Stomach (tissue), 9 donors: ENCODE results near the gene FAM120A. TPM values are rescaled to one million over a fixed set of nuclear protein-coding genes. Genes with fewer than 3 reads are reported as not detected.

Experiments used
- DNase-seq, 2 donors: peaks; one replicate each; pipeline versions ENCODE4 v3.0.0 to v3.0.0-alpha.2; 2013 to 2019
- H3K27ac ChIP-seq, 5 donors: fragments of 200-600 bp in 4 of 5; sonication (generic) in 4 of 5; one replicate each; pipeline ENCODE4 v1.5.1; 2013 to 2019; ENCODE audit warnings: mild to moderate bottlenecking in 1 of 5, moderate library complexity in 1 of 5
- H3K27me3 ChIP-seq, 3 donors: fragments of 200-600 bp; sonication (generic); one replicate each; pipeline ENCODE4 v1.5.1; 2017 to 2019; ENCODE audit warnings: mixed run types in 1 of 3
- H3K36me3 ChIP-seq, 4 donors: fragments of 200-600 bp; sonication (generic); 1 replicate in 3 of 4; 2 replicates in 1 of 4; pipeline ENCODE4 v1.5.1; 2016 to 2019
- H3K4me1 ChIP-seq, 4 donors: fragments of 200-600 bp; sonication (generic); one replicate each; pipeline ENCODE4 v1.5.1; 2016 to 2019
- H3K4me3 ChIP-seq, 4 donors: fragments of 200-600 bp; sonication (generic) in 3 of 4; one replicate each; pipeline ENCODE4 v1.5.1; 2016 to 2019; ENCODE audit warnings: mild to moderate bottlenecking in 1 of 4
- H3K9me3 ChIP-seq, 4 donors: fragments of 200-600 bp; sonication (generic); one replicate each; pipeline ENCODE4 v1.5.1; 2016 to 2019
- EP300 ChIP-seq: sonication (generic); formaldehyde crosslinking; IDR thresholded peaks from one replicate; pipeline ENCODE4 v1.6.1; 2017; ENCODE audit warnings: antibody characterized with exemption
- POLR2A ChIP-seq, 4 donors: fragments of 450-650 bp; IDR thresholded peaks; one replicate each; pipeline ENCODE4 v1.6.1; 2016; ENCODE audit warnings: antibody characterized with exemption in 4 of 4, control low read depth in 2 of 4, mild to moderate bottlenecking in 1 of 4, moderate library complexity in 1 of 4
- POLR2AphosphoS5 ChIP-seq, 3 donors: sonication (generic); formaldehyde crosslinking; IDR thresholded peaks; one replicate each; pipeline ENCODE4 v1.6.1; 2016; ENCODE audit warnings: antibody characterized with exemption in 3 of 3
- WGBS, 5 donors: extraction: QIAGEN DNeasy Blood & Tissue Kit in 3 of 5; methylation state at CpG; one replicate each; pipeline versions ENCODE4 v1.1.5 to v1.1.7; 2013 to 2018; 5-methylcytosine and 5-hydroxymethylcytosine counted together
- intact Hi-C: fragments of 100-400 bp; cut with DNase I; formaldehyde crosslinking; loops from one replicate; pipeline ENCODE4 v1.15.1; 2023; ENCODE audit warnings: low total_unique reads
- polyA plus RNA-seq, 3 donors: library from polyadenylated mRNA; stranded (reverse); fragments of 200-250 nt; gene quantifications; one replicate each; pipeline ENCODE4 v1.2.3, GENCODE V29; 2013
- total RNA-seq, 5 donors: library from RNA; depleted of rRNA; stranded (reverse); fragments of >200 nt; gene quantifications; one replicate each; pipeline versions ENCODE4 v1.1.0 to v1.2.3, GENCODE V29; 2014 to 2016
- TF ChIP-seq, protein P1 (sequence below), 7 experiments: fragments of 450-650 bp in 4 of 7; fragments of 200-600 bp in 3 of 7; sonication (generic) in 3 of 7; IDR thresholded peaks; one replicate each; pipeline ENCODE4 v1.5.1; 2016 to 2019; ENCODE audit warnings: antibody characterized with exemption in 7 of 7, control low read depth in 2 of 7, mild to moderate bottlenecking in 1 of 7
- donor health status: healthy with polysubstance abuse.
- donor health status: Bipolar disorder and iron deficiency.
- donor health status: healthy.

FAM120A gene
- total and polyA plus RNA-seq, 8 donors: 35.8 to 192 (median 92.1) TPM

DNA sequence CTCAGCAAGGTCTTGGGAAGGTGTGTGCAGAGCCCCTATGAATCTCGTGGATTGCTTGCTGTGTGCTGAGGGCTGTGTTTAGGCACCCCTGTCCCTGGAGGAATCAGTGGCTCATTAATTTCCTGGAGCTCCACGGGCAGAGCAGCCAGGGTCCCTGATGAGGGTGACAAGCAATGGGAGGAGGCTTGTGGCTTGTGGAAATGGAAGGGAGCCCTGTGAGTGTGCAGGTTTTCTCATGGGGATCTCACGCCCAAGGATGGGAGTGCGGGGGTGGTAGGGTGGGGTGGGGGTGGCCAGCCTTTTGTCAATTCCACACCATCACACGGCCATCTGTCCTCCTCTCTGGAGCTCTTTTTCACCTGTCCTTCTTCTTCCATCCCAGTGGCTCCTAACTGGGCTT is 150.2 kb downstream of the FAM120A start:
- Histone ChIP-seq H3K27me3 (no peaks in the 10 kb centered on the region), H3K9me3 (no peaks in the 10 kb centered on the region), H3K27ac (no peak overlapping the region), H3K4me3 (no peak overlapping the region), H3K4me1 (peaks cover 18 to 43% (median 29%) of the 10 kb centered on the region in 4 donors), H3K36me3 (no peaks in the 10 kb centered on the region)
- 79 to 88% (median 86%) methylated on average over 5 of the region's 5 CpGs for WGBS, 5 donors
- DNase-seq: no peak
- intact Hi-C loops: no loop called here
- TF ChIP-seq, protein P1, sequence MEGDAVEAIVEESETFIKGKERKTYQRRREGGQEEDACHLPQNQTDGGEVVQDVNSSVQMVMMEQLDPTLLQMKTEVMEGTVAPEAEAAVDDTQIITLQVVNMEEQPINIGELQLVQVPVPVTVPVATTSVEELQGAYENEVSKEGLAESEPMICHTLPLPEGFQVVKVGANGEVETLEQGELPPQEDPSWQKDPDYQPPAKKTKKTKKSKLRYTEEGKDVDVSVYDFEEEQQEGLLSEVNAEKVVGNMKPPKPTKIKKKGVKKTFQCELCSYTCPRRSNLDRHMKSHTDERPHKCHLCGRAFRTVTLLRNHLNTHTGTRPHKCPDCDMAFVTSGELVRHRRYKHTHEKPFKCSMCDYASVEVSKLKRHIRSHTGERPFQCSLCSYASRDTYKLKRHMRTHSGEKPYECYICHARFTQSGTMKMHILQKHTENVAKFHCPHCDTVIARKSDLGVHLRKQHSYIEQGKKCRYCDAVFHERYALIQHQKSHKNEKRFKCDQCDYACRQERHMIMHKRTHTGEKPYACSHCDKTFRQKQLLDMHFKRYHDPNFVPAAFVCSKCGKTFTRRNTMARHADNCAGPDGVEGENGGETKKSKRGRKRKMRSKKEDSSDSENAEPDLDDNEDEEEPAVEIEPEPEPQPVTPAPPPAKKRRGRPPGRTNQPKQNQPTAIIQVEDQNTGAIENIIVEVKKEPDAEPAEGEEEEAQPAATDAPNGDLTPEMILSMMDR (IDR thresholded peaks at IDR 0.05): no peak
- no peak for TF ChIP-seq POLR2A (IDR thresholded peaks at IDR 0.05)
- TF ChIP-seq EP300: no peak
- TF ChIP-seq POLR2AphosphoS5 (IDR thresholded peaks at IDR 0.05): no peak

DNA sequence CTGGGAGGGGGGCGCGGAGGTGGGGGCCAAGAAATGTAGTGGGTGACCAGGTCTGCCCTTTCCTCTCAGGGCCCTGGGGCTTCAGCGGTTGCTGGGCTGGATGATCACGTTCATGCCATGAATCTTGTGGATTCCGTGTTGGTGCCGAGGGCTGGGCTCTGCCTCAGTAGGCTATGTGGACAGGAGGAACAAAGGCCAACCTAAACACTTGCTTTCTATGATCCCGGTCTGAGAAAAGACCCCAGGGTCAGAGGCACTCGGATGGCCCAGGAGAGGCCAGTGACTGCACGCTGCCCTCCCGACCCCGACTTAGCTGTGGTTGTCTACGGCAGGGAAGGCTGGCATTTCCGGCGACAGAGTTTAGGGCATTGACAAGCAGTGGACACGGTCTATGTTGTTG is 151.5 kb downstream of the FAM120A start:
- no peak overlapping the region for H3K4me3 ChIP-seq
- peaks cover 18 to 37% (median 27%) of the 10 kb centered on the region in 4 donors for H3K4me1 ChIP-seq
- DNase-seq: no peak

GRCh38 chr9:93603906-93604326 is 152.4 kb downstream of the FAM120A start:
- intact Hi-C loops: no loop called here
- 64 to 93% (median 78%) methylated on average over 4 of the region's 4 CpGs for WGBS, 5 donors
- TF ChIP-seq, protein P1 (IDR thresholded peaks at IDR 0.05): no peak
- TF ChIP-seq POLR2A (IDR thresholded peaks at IDR 0.05) (no peak), EP300 (no peak), POLR2AphosphoS5 (IDR thresholded peaks at IDR 0.05) (no peak)
- Histone ChIP-seq H3K36me3 (no peaks in the 10 kb centered on the region), H3K4me3 (no peak overlapping the region), H3K27me3 (no peaks in the 10 kb centered on the region), H3K4me1 (peaks cover 17 to 28% (median 22%) of the 10 kb centered on the region in 4 donors), H3K27ac (no peak overlapping the region), H3K9me3 (no peaks in the 10 kb centered on the region)
- DNase-seq: no peak

More for the DNA sequence above, 151.5 kb downstream of the FAM120A start:
- WGBS, 5 donors: 94 to 96% (median 95%) methylated on average over 14 to 15 of the region's 15 CpGs
- H3K9me3 ChIP-seq: no peaks in the 10 kb centered on the region
- TF ChIP-seq POLR2A (IDR thresholded peaks at IDR 0.05) (no peak), POLR2AphosphoS5 (IDR thresholded peaks at IDR 0.05) (no peak), EP300 (no peak)
- TF ChIP-seq, protein P1 (IDR thresholded peaks at IDR 0.05): no peak
- intact Hi-C loops: no loop called here
- no peaks in the 10 kb centered on the region for H3K27me3 ChIP-seq
- H3K36me3 ChIP-seq: no peaks in the 10 kb centered on the region
- H3K27ac ChIP-seq: no peak overlapping the region

DNA sequence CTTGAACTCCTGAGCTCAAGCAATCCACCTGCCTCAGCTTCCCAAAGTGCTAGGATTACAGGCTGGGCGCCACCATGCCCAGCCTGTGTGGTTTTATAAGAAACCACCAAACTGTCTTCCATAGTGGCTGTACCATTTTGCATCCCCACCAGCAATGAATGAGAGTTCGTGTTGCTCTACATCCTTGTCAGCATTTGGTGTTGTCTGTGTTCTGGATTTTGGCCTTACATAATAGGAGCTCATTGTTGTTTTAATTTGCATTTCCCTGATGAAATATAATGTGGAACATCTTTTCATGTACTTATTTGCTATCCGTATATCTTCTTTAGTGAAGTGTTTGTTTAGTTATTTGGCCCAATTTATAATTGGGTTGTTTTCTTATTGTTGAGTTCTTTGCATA is 154.7 kb downstream of the FAM120A start:
- Histone ChIP-seq H3K9me3 (peaks cover 0 to 17% (median 10%) of the 10 kb centered on the region in 4 donors), H3K27me3 (no peaks in the 10 kb centered on the region), H3K4me1 (peaks cover 0 to 6% (median 1%) of the 10 kb centered on the region in 4 donors), H3K27ac (no peak overlapping the region), H3K4me3 (no peak overlapping the region), H3K36me3 (no peaks in the 10 kb centered on the region)
- intact Hi-C loops: no loop called here
- DNase-seq: no peak
- TF ChIP-seq, protein P1 (IDR thresholded peaks at IDR 0.05): no peak
- TF ChIP-seq POLR2AphosphoS5 (IDR thresholded peaks at IDR 0.05) (no peak), POLR2A (IDR thresholded peaks at IDR 0.05) (no peak), EP300 (no peak)
- 58 to 95% (median 63%) methylated on average over 3 of the region's 3 CpGs for WGBS, 5 donors
